K562 (cell line): ENCODE results near the gene PNMT. TPM values are rescaled to one million over a fixed set of nuclear protein-coding genes. Genes with fewer than 3 reads are reported as not detected.

Source experiments
- ASH1L ChIP-seq: fragments of 450-650 bp; IDR thresholded peaks from 2 replicates; pipeline ENCODE4 v1.6.1; 2018; ENCODE audit warnings: borderline replicate concordance, mild to moderate bottlenecking, low read depth; ENCODE audit not compliant: partially characterized antibody
- CBX2 ChIP-seq: fragments of 200-600 bp; sonication (generic); IDR thresholded peaks from one replicate; pipeline ENCODE4 v1.6.1; 2012; ENCODE audit warnings: mild to moderate bottlenecking, low read length, inconsistent platforms; ENCODE audit not compliant: insufficient read depth, poor library complexity, severe bottlenecking
- CTBP1 ChIP-seq: fragments of 450-650 bp; IDR thresholded peaks from 2 replicates; pipeline ENCODE4 v1.6.1; 2016; ENCODE audit warnings: borderline replicate concordance
- IFI16 ChIP-seq: fragments of 250-450 bp; sonication (Bioruptor Pico); IDR thresholded peaks from 2 replicates; pipeline ENCODE4 v2.1.2; 2022; ENCODE audit warnings: mild to moderate bottlenecking, inconsistent platforms
- JUND ChIP-seq, 2 experiments: IDR thresholded peaks; 2 replicates in 1 of 2; 3 replicates in 1 of 2; pipeline ENCODE4 v1.6.1; 2011; ENCODE audit warnings: borderline replicate concordance in 2 of 2, low read depth in 2 of 2, low read length in 2 of 2, improper control_type of control experiment in 1 of 2, missing biosample characterization in 1 of 2, missing genetic modification characterization in 1 of 2, missing genetic modification reagents in 1 of 2
- KLF13 ChIP-seq: fragments of 450-650 bp; IDR thresholded peaks from 2 replicates; pipeline ENCODE4 v1.6.1; 2016; ENCODE audit warnings: missing genetic modification characterization, low read depth, mild to moderate bottlenecking, missing compliant biosample characterization, moderate library complexity, borderline replicate concordance
- MCM3 ChIP-seq: fragments of 450-650 bp; IDR thresholded peaks from 2 replicates; pipeline ENCODE4 v1.6.1; 2016
- STAT5A ChIP-seq: IDR thresholded peaks from 2 replicates; pipeline ENCODE4 v1.6.1; 2012; ENCODE audit warnings: low read length, inconsistent platforms, borderline replicate concordance
- TFAM ChIP-seq: fragments of 250-450 bp; sonication (Bioruptor Pico); conservative IDR thresholded peaks from 2 replicates; pipeline ENCODE4 v1.5.0; 2021; ENCODE audit warnings: mild to moderate bottlenecking, moderate library complexity
- polyA plus RNA-seq, 8 experiments: library from polyadenylated mRNA; depleted of rRNA in 4 of 8; stranded (reverse) in 5 of 8; unstranded in 3 of 8; fragments of >200 nt; fragmentation: Nextera tagmentation in 2 of 8; fragmentation: Illumina TruSeq in 1 of 8; extraction: Ambion mirVana in 2 of 8; extraction: Trizol in 1 of 8; gene quantifications; 2 replicates each; pipeline versions ENCODE4 v1.2.1 to v1.2.3, GENCODE V29; 2011 to 2014; ENCODE audit warnings: inconsistent platforms in 1 of 8, missing spikeins in 1 of 8
- total RNA-seq, 7 experiments: library from RNA; depleted of rRNA in 6 of 7; stranded (reverse); fragments of >200 nt in 6 of 7; fragmentation: Illumina TruSeq in 2 of 7; extraction: Trizol in 2 of 7; gene quantifications; 2 replicates each; pipeline versions ENCODE4 v1.2.1 to v1.2.3, GENCODE V29; 2011 to 2021; ENCODE audit warnings: low replicate concordance in 1 of 7
- TF ChIP-seq, protein P1 (sequence below): fragments of 250-450 bp; sonication (Bioruptor Pico); IDR thresholded peaks from 2 replicates; pipeline ENCODE4 v1.4.0; 2020; ENCODE audit warnings: mild to moderate bottlenecking, moderate library complexity
- TF ChIP-seq, protein P2 (sequence below), 2 experiments: fragments of 450-650 bp in 1 of 2; sonication (generic) in 1 of 2; formaldehyde crosslinking in 1 of 2; IDR thresholded peaks; 2 replicates each; pipeline versions ENCODE4 v1.7.1 to v1.9.0; 2016 to 2022; ENCODE audit warnings: inconsistent platforms in 1 of 2, mild to moderate bottlenecking in 1 of 2, missing genetic modification reagents in 1 of 2
- TF ChIP-seq, protein P3 (sequence below): fragments of 450-650 bp; IDR thresholded peaks from 2 replicates; pipeline ENCODE4 v1.6.1; 2016; ENCODE audit warnings: missing biosample characterization, missing genetic modification characterization

Gene PNMT
- total and polyA plus RNA-seq, 9 of the 15 experiments (the other 6 are each of a cell fraction or from before 2014, with no cell fraction given), result 0.55 to 18.1 (median 5.8) TPM

DNA sequence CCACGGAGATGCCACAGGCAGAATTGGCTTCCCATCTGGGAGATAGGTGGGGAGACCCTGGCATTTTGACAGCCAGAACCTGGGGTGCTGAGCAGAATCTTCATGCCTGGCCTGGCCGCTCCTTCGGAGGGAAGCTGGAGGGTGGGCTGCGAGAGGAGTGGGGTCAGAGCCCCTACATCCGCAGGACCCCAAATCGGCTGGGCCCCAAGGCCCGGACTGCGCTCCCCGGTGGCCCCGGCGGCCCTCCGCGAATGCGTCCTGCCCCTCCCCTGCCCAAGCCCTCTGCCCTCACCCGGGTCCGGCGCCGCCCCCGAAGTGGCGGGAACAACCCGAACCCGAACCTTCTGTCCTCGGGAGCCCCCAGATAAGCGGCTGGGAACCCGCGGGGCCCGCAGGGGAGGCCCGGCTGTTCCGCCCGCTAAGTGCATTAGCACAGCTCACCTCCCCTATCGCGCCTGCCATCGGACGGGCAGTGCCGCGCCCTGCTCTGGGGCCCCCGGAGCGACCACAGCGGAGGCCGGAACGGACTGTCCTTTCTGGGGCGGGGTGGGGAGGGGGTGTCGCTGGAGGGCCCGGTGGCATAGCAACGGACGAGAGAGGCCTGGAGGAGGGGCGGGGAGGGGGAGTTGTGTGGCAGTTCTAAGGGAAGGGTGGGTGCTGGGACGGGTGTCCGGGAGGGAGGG lies 850 bp upstream of the PNMT start (continued):
- TF ChIP-seq, protein P1, sequence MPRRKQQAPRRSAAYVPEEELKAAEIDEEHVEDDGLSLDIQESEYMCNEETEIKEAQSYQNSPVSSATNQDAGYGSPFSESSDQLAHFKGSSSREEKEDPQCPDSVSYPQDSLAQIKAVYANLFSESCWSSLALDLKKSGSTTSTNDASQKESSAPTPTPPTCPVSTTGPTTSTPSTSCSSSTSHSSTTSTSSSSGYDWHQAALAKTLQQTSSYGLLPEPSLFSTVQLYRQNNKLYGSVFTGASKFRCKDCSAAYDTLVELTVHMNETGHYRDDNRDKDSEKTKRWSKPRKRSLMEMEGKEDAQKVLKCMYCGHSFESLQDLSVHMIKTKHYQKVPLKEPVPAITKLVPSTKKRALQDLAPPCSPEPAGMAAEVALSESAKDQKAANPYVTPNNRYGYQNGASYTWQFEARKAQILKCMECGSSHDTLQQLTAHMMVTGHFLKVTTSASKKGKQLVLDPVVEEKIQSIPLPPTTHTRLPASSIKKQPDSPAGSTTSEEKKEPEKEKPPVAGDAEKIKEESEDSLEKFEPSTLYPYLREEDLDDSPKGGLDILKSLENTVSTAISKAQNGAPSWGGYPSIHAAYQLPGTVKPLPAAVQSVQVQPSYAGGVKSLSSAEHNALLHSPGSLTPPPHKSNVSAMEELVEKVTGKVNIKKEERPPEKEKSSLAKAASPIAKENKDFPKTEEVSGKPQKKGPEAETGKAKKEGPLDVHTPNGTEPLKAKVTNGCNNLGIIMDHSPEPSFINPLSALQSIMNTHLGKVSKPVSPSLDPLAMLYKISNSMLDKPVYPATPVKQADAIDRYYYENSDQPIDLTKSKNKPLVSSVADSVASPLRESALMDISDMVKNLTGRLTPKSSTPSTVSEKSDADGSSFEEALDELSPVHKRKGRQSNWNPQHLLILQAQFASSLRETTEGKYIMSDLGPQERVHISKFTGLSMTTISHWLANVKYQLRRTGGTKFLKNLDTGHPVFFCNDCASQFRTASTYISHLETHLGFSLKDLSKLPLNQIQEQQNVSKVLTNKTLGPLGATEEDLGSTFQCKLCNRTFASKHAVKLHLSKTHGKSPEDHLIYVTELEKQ (CRISPR knock-in tag), result no peak
- TF ChIP-seq, protein P2, sequence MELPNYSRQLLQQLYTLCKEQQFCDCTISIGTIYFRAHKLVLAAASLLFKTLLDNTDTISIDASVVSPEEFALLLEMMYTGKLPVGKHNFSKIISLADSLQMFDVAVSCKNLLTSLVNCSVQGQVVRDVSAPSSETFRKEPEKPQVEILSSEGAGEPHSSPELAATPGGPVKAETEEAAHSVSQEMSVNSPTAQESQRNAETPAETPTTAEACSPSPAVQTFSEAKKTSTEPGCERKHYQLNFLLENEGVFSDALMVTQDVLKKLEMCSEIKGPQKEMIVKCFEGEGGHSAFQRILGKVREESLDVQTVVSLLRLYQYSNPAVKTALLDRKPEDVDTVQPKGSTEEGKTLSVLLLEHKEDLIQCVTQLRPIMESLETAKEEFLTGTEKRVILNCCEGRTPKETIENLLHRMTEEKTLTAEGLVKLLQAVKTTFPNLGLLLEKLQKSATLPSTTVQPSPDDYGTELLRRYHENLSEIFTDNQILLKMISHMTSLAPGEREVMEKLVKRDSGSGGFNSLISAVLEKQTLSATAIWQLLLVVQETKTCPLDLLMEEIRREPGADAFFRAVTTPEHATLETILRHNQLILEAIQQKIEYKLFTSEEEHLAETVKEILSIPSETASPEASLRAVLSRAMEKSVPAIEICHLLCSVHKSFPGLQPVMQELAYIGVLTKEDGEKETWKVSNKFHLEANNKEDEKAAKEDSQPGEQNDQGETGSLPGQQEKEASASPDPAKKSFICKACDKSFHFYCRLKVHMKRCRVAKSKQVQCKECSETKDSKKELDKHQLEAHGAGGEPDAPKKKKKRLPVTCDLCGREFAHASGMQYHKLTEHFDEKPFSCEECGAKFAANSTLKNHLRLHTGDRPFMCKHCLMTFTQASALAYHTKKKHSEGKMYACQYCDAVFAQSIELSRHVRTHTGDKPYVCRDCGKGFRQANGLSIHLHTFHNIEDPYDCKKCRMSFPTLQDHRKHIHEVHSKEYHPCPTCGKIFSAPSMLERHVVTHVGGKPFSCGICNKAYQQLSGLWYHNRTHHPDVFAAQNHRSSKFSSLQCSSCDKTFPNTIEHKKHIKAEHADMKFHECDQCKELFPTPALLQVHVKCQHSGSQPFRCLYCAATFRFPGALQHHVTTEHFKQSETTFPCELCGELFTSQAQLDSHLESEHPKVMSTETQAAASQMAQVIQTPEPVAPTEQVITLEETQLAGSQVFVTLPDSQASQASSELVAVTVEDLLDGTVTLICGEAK (IDR thresholded peaks at IDR 0.05), result no peak
- TF ChIP-seq, protein P2 (CRISPR knock-in tag; IDR thresholded peaks at IDR 0.05), result no peak
- TF ChIP-seq, protein P3, sequence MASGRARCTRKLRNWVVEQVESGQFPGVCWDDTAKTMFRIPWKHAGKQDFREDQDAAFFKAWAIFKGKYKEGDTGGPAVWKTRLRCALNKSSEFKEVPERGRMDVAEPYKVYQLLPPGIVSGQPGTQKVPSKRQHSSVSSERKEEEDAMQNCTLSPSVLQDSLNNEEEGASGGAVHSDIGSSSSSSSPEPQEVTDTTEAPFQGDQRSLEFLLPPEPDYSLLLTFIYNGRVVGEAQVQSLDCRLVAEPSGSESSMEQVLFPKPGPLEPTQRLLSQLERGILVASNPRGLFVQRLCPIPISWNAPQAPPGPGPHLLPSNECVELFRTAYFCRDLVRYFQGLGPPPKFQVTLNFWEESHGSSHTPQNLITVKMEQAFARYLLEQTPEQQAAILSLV (tag), result no peak
- TF ChIP-seq TFAM, result no peak
- TF ChIP-seq CTBP1, result peak; percentile 54; the same call in 1 of the 2 replicates
- TF ChIP-seq ASH1L, result no peak
- TF ChIP-seq CBX2, result no peak
- no peak for TF ChIP-seq STAT5A
- TF ChIP-seq IFI16 (CRISPR knock-in tag), result no peak
- no peak for TF ChIP-seq MCM3
- TF ChIP-seq JUND (IDR thresholded peaks at IDR 0.05; ENCODE audit: borderline replicate concordance, low read depth, low read length), result peak; percentile 56
- TF ChIP-seq JUND (tag; IDR thresholded peaks at IDR 0.05; ENCODE audit: borderline replicate concordance, low read depth, low read length), result peak; percentile 9; the same call in 1 of the 3 replicates
- no peak for TF ChIP-seq KLF13 (tag)
